ENCODE data around the gene RFTN2. TPM values are rescaled to one million over a fixed set of nuclear protein-coding genes. Genes with fewer than 3 reads are reported as not detected.

The RFTN2 gene
- total and polyA plus RNA-seq, 2 of the 13 experiments (the other 11 are each of a cell fraction or from before 2014, with no cell fraction given) = not detected

DNA sequence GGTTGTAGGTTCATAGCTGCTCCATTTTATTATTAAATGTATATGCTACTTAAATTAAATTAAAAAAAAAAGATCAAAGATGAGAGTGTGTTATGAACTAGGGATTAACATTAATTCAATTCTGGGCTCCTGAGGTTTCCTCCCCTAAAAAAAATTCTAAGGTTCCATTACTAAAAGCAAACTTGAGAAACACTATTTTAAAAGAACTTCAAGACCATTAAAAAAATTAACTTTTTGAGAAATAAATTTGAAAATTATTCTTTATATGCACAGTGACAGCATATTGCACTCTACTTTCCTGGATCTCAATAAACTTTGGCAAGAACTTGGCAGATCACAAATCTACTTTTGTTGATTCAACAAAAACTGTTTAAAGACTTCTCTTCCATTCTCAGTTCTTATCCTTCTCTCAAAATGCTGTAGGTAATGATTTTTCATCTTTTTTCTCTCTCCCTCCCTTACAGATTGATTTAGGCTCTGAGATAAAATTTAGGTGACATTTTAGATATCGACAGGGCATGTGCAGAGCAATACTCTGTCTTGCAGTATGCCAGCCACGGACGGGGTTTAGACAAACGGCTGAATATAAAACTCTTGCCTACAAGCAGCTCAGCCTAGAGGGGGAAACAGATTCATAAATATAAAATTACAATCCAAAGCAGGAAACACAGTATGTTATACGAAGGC lies 29.2 kb upstream of the RFTN2 start (continued):
- TF ChIP-seq HNRNPK (IDR thresholded peaks at IDR 0.05; ENCODE audit: low read depth, low read length, poor library complexity, severe bottlenecking) (no peak), CHD4 (IDR thresholded peaks at IDR 0.05; ENCODE audit: borderline replicate concordance, low read length) (0 out of 2 replicates have a peak, but pooled peaks have one; percentile 50), SKI (IDR thresholded peaks at IDR 0.05; ENCODE audit: partially characterized antibody) (no peak), ZSCAN9 (CRISPR knock-in tag; IDR thresholded peaks at IDR 0.05; ENCODE audit: borderline replicate concordance) (no peak; the same call in 1 of the 2 replicates), ZNF530 (CRISPR knock-in tag; IDR thresholded peaks at IDR 0.05; ENCODE audit: low read depth) (no peak), HNRNPLL (IDR thresholded peaks at IDR 0.05; ENCODE audit: low read depth, low read length, poor library complexity, severe bottlenecking) (no peak), RNF2 (conservative IDR thresholded peaks at IDR 0.05; ENCODE audit: low read depth) (peak; percentile 49), ZNF614 (CRISPR knock-in tag; IDR thresholded peaks at IDR 0.05; ENCODE audit: borderline replicate concordance) (0 out of 2 replicates have a peak, but pooled peaks have one; percentile 5), GATA4 (IDR thresholded peaks at IDR 0.05; ENCODE audit: borderline replicate concordance, low read depth) (no peak), ZNF792 (CRISPR knock-in tag; IDR thresholded peaks at IDR 0.05) (peak; percentile 10; the same call in 1 of the 2 replicates), CAMTA2 (CRISPR knock-in tag; IDR thresholded peaks at IDR 0.05; ENCODE audit: borderline replicate concordance) (no peak), ZNF33A (CRISPR knock-in tag; IDR thresholded peaks at IDR 0.05; ENCODE audit: borderline replicate concordance) (no peak), GFI1 (CRISPR knock-in tag; IDR thresholded peaks at IDR 0.05; ENCODE audit: borderline replicate concordance) (0 out of 2 replicates have a peak, but pooled peaks have one; percentile 9), HMG20B (CRISPR knock-in tag; conservative IDR thresholded peaks at IDR 0.05) (0 out of 2 replicates have a peak, but pooled peaks have one; percentile 7), KLF6 (CRISPR knock-in tag; IDR thresholded peaks at IDR 0.05) (0 out of 2 replicates have a peak, but pooled peaks have one; percentile 51), CBX5 (CRISPR knock-in tag; IDR thresholded peaks at IDR 0.05; ENCODE audit: borderline replicate concordance) (no peak), ZSCAN22 (CRISPR knock-in tag; IDR thresholded peaks at IDR 0.05) (no peak; the same call in 1 of the 2 replicates), ZNF652 (CRISPR knock-in tag; IDR thresholded peaks at IDR 0.05; ENCODE audit: borderline replicate concordance, low read depth) (no peak), CBX2 (IDR thresholded peaks at IDR 0.05; ENCODE audit: low read depth, low read length) (peak; percentile 92), CBX2 (CRISPR knock-in tag; IDR thresholded peaks at IDR 0.05; ENCODE audit: low read depth) (no peak), ZNF713 (CRISPR knock-in tag; IDR thresholded peaks at IDR 0.05) (no peak), ZNF572 (CRISPR knock-in tag; IDR thresholded peaks at IDR 0.05) (no peak), SAFB2 (CRISPR knock-in tag; IDR thresholded peaks at IDR 0.05; ENCODE audit: borderline replicate concordance, low read depth) (no peak), RBFOX2 (IDR thresholded peaks at IDR 0.05; ENCODE audit: low read depth, low read length) (no peak)
- TF ChIP-seq, protein P1, sequence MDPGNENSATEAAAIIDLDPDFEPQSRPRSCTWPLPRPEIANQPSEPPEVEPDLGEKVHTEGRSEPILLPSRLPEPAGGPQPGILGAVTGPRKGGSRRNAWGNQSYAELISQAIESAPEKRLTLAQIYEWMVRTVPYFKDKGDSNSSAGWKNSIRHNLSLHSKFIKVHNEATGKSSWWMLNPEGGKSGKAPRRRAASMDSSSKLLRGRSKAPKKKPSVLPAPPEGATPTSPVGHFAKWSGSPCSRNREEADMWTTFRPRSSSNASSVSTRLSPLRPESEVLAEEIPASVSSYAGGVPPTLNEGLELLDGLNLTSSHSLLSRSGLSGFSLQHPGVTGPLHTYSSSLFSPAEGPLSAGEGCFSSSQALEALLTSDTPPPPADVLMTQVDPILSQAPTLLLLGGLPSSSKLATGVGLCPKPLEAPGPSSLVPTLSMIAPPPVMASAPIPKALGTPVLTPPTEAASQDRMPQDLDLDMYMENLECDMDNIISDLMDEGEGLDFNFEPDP (CRISPR knock-in tag; conservative IDR thresholded peaks at IDR 0.05) = 0 out of 2 replicates have a peak, but pooled peaks have one; percentile 83
- TF ChIP-seq, protein P2, sequence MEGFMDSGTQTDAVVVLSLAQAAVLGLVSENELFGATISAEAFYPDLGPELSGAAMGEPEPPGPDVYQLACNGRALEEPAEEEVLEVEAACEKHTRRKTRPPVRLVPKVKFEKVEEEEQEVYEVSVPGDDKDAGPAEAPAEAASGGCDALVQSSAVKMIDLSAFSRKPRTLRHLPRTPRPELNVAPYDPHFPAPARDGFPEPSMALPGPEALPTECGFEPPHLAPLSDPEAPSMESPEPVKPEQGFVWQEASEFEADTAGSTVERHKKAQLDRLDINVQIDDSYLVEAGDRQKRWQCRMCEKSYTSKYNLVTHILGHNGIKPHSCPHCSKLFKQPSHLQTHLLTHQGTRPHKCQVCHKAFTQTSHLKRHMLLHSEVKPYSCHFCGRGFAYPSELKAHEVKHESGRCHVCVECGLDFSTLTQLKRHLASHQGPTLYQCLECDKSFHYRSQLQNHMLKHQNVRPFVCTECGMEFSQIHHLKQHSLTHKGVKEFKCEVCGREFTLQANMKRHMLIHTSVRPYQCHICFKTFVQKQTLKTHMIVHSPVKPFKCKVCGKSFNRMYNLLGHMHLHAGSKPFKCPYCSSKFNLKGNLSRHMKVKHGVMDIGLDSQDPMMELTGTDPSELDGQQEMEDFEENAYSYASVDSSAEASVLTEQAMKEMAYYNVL (CRISPR knock-in tag; IDR thresholded peaks at IDR 0.05; ENCODE audit: borderline replicate concordance) = no peak
- TF ChIP-seq, protein P3, sequence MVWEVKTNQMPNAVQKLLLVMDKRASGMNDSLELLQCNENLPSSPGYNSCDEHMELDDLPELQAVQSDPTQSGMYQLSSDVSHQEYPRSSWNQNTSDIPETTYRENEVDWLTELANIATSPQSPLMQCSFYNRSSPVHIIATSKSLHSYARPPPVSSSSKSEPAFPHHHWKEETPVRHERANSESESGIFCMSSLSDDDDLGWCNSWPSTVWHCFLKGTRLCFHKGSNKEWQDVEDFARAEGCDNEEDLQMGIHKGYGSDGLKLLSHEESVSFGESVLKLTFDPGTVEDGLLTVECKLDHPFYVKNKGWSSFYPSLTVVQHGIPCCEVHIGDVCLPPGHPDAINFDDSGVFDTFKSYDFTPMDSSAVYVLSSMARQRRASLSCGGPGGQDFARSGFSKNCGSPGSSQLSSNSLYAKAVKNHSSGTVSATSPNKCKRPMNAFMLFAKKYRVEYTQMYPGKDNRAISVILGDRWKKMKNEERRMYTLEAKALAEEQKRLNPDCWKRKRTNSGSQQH (CRISPR knock-in tag; IDR thresholded peaks at IDR 0.05; ENCODE audit: low read depth) = no peak

Measured in HepG2 (cell line).